DMS 273 treated with DMSO at 0.1 percent for 48 hours (cell line): ENCODE results near the gene TMEM184A.

ENCODE experiments used
- DNase-seq: peaks from one replicate; lab custom pipeline; 2025; lab: John Stamatoyannopoulos, UW

Gene TMEM184A

GRCh38 chr7:1501487-1502270 lies 54.3 kb downstream of the TMEM184A start:
- DNase-seq, result no peak

DNA sequence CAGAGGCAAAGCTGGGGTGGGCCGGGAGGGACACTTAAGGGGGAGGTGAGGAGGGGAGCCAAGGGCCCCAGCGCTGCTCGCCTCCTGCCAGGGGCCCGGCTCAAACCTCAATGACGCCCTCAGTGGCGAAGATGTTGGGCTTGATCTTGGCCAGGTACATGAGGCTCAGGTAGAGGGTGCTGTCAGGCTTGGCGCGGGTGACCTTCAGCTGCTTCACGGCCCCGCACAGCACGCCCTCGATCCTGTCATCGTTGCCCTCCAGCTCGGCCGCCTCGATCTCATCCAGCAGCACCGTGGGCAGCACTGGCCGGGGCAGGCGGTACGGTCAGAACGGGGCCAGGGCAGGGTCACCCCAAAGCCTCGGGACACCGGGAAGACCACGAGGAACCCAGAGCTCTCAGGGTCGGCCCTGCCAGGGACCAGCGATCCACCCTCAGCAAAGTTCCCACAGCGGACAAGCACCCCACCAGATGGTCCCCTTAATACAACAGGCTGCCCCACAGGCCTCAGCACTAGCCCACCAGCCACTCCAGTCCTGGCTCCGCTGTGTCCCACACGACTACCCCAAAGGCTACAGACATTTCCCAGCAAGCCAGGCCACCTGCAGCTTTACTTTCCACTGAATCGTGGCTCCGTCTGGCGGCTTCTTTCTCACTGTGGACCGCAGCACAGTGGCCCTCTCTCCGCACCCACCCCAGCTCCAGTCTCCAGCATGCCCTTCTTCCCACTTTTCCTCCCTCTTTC lies 55.8 kb downstream of the TMEM184A start:
- DNase-seq, result no peak

GRCh38 chr7:1499367-1500029 lies 56.5 kb downstream of the TMEM184A start:
- no peak for DNase-seq

- DNase-seq, result no peak
These were observed 57.4 kb downstream of the TMEM184A start for GRCh38 chr7:1498370-1499305.

GRCh38 chr7:1497293-1497927 lies 58.6 kb downstream of the TMEM184A start:
- DNase-seq, result no peak

DNA sequence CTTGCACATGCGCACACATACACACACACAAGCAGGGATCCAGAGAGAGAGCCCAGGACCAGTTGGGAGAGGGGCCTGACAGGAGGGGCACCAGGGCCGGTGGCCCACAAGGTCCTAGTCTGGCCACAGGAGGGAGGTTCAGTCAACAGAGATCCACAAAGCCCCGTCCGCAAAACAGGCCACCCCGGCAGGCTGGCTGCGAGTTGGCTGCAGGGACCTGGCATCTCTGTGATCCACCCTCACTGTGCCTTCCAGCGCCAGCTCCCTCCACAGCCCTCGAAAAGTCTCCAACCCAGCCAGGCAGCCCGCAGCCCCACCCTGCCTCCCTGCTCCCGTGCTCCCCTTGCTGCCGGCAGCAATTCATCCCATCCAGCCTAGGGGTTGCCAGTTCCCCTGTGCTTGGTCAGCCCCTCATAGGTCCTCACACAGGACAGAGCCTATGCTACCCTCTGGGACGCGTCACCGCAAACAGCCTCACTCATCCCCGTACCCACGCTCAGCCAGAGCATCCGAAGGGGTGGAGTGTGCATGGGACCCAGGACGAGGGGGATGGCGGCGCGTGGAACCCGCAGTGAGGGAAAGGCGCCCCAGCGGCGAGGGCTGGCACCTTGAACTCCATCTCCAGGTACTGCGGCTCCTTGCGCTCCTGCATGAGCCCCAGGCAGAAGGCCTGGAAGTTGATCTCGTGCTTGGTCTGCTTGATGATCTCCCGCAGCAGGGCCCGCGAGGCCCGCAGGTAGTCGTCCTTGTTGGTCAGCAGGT lies 59.3 kb downstream of the TMEM184A start:
- DNase-seq, result no peak

DNA sequence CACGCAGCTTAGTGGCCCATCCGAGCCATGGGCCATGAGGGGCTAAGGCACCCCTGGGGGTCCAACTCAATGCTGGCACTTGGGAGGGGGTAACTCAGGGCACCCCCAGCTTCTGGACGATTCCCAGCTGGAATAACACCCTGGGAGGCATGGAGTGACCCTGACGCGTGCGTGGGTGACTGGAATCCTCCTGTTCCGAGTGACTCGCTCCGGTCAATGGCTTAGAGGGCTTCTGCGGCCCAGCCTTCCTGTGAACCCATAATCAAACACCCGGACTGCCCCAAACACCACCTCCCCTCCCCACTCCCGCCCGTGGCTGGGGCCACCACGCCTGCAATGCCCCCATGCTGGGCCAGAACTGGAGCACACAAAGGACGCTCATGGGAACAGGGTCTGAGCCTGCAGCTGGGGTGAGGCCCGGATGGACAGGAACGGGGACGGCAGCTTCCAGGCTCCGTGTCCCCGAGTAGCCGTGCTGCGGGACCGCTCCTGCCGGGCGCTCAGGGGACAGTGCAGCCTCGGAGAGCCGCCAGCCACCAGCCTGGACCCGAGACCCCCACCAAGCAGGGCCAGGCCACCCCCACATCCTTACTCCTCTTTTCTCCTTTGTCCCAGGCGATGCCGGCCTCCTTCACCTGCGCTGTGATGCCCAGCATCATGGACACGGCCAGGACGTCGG lies 60.3 kb downstream of the TMEM184A start:
- no peak for DNase-seq

DNA sequence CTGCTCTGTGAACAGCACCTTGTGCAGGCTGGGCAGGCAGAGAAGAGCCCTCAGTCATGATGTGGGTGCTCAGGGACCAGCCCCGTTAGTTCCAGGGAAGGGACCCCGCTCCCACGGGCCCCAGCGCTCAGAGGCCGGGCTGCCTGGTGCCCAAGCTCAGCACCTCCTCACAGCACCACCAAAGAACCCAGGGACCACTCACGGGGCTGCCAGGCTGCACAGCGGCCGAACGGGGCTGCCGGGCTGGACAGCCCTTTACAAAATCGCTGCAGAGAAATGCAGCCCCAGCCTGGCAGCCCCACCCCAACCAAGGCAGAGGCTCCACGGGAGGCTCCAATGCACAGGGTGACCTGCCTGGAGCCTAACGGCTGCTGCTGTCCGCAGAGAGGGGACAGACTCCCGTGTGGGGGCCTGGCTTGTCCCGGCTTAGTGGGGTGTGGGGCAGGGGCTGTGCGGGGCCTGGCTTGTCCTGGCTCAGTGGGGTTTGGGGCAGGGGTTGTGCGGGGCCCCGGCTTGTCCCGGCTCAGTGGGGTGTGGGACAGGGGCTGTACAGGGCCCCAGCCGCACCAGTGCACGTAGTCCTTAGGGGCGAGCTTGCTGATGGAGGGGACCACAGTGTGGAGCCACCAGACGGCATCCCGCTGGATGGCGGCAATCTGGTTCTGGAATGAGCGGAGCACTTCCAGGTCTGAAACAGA lies 61.0 kb downstream of the TMEM184A start:
- no peak for DNase-seq

GRCh38 chr7:1494447-1494846 lies 61.6 kb downstream of the TMEM184A start:
- DNase-seq, result no peak

- DNase-seq, result no peak
These were observed 62.4 kb downstream of the TMEM184A start for GRCh38 chr7:1493571-1493970.

- DNase-seq, result no peak
These were observed 62.9 kb downstream of the TMEM184A start for GRCh38 chr7:1493129-1493528.

DNA sequence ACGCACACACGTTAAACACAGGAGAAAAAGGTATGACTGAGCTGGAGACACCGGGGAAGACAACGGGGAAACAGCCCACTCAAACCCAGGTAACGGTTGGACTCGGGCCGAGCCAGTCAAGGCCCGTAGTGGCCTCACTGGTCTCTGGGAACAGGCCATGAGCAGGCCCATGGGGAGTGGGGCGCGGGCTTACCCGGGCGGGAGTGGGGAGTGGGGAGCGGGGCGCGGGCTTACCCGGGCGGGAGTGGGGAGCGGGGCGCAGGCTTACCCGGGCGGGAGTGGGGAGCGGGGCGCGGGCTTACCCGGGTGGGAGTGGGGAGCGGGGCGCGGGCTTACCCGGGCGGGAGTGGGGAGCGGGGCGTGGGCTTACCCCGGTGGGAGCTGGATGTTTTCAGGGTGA lies 63.4 kb downstream of the TMEM184A start:
- no peak for DNase-seq
